Activated naive CD8-positive, alpha-beta T cell treated with anti-CD3 and anti-CD28 coated beads, Interleukin-2, amount 10 ng/mL, durations not matched to agents 7 days and 5 days (primary cell): ENCODE measurements around the gene BCL2L12. TPM values are rescaled to one million over a fixed set of nuclear protein-coding genes. Genes with fewer than 3 reads are reported as not detected.

Experiments used
- microRNA-seq: library from miRNA; unstranded; fragments of <30 nt; microRNA quantifications from one replicate; pipeline ENCODE4 v1.2.0, GENCODE V29; 2022
- total RNA-seq, 2 experiments: library from RNA; stranded (reverse); gene quantifications; one replicate each; pipeline ENCODE4 v1.2.3, GENCODE V29; 2021

Gene BCL2L12
- total RNA-seq, 2 experiments from 2014 or later, result 63.4 to 71.3 TPM

Small RNA genes within 50 kb of the gene (microRNA-seq; reads per million reads assigned to microRNA genes)
- not detected for gene MIR5088

Other genes starting within 250 kb of the BCL2L12 start
- not detected for gene PTH2, start 242.5 kb upstream of the BCL2L12 start, total RNA-seq
- gene GFY, start 240.5 kb upstream of the BCL2L12 start, total RNA-seq, result not detected
- gene SLC17A7, start 224.4 kb upstream of the BCL2L12 start, total RNA-seq, result under 1 TPM; 0.14 to 0.25 TPM
- gene PIH1D1, start 214.1 kb upstream of the BCL2L12 start, total RNA-seq, result 100 to 1,000 TPM; 143 to 148 TPM
- gene ALDH16A1, start 212.7 kb upstream of the BCL2L12 start, total RNA-seq, result 10 to 100 TPM; 41.8 to 42.9 TPM
- gene FLT3LG, start 191.7 kb upstream of the BCL2L12 start, total RNA-seq, result 100 to 1,000 TPM; 250 to 282 TPM
- 1,000 to 10,000 TPM; 2,936 to 3,173 TPM for gene RPL13A, start 178.3 kb upstream of the BCL2L12 start, total RNA-seq
- gene RPS11, start 169.5 kb upstream of the BCL2L12 start, total RNA-seq, result 1,000 to 10,000 TPM; 2,412 to 2,445 TPM
- 10 to 100 TPM; 19.8 to 24.4 TPM for gene FCGRT, start 153.3 kb upstream of the BCL2L12 start, total RNA-seq
- gene RCN3, start 137.9 kb upstream of the BCL2L12 start, total RNA-seq, result 1 to 10 TPM; 1.6 to 2.4 TPM
- 100 to 1,000 TPM; 122 to 125 TPM for gene NOSIP, start 85.4 kb upstream of the BCL2L12 start, total RNA-seq
- 1 to 10 TPM; 1.5 to 2.3 TPM for gene PRRG2, start 84.6 kb upstream of the BCL2L12 start, total RNA-seq
- gene PRR12, start 74.8 kb upstream of the BCL2L12 start, total RNA-seq, result 10 to 100 TPM; 49.7 TPM
- 10 to 100 TPM; 12.3 to 14.9 TPM for gene RRAS, start 25.8 kb upstream of the BCL2L12 start, total RNA-seq
- gene SCAF1, start 23.7 kb upstream of the BCL2L12 start, total RNA-seq, result 10 to 100 TPM; 64.7 to 66.9 TPM
- 100 to 1,000 TPM; 198 to 205 TPM for gene IRF3, start 76 bp upstream of the BCL2L12 start, total RNA-seq
- gene PRMT1, start 11.3 kb downstream of the BCL2L12 start, total RNA-seq, result 100 to 1,000 TPM; 118 to 123 TPM
- gene ADM5, start 23.7 kb downstream of the BCL2L12 start, total RNA-seq, result 1 to 10 TPM; 4.1 to 4.3 TPM
- gene CPT1C, start 25.2 kb downstream of the BCL2L12 start, total RNA-seq, result 1 to 10 TPM; 2.1 to 4.1 TPM
- 1 to 10 TPM; 2.0 to 2.4 TPM for gene TSKS, start 97.4 kb downstream of the BCL2L12 start, total RNA-seq
- 10 to 100 TPM; 81.6 to 87.7 TPM for gene AP2A1, start 101.1 kb downstream of the BCL2L12 start, total RNA-seq
- gene FUZ, start 147.4 kb downstream of the BCL2L12 start, total RNA-seq, result 10 to 100 TPM; 30.0 to 31.3 TPM
- 10 to 100 TPM; 60.4 to 66.3 TPM for gene MED25, start 152.4 kb downstream of the BCL2L12 start, total RNA-seq
- gene PTOV1, start 185.2 kb downstream of the BCL2L12 start, total RNA-seq, result 100 to 1,000 TPM in 1 of 2 experiments, 10 to 100 TPM in 1; 99.7 to 102 TPM
- gene PNKP, start 201.6 kb downstream of the BCL2L12 start, total RNA-seq, result 100 to 1,000 TPM; 144 to 160 TPM
- gene AKT1S1, start 211.4 kb downstream of the BCL2L12 start, total RNA-seq, result 10 to 100 TPM; 17.3 to 19.9 TPM
- gene TBC1D17, start 211.8 kb downstream of the BCL2L12 start, total RNA-seq, result 10 to 100 TPM; 51.3 to 53.4 TPM
- 1 to 10 TPM; 1.4 to 1.7 TPM for gene IL4I1, start 231.0 kb downstream of the BCL2L12 start, total RNA-seq